ENCODE measurements around the gene IGFBP4. TPM values are rescaled to one million over a fixed set of nuclear protein-coding genes. Genes with fewer than 3 reads are reported as not detected.
"Not testable (repeated sequence)": the region's sequence is repeated elsewhere in the genome, so short reads cannot be mapped to it uniquely, and the experiment has no call there.

The IGFBP4 gene
- 5.1 TPM for polyA plus RNA-seq (2012; ENCODE audit: low read depth, missing spikeins)

- DNase-seq (ENCODE audit: insufficient read length, low spot score): peak; percentile 67
- FAIRE-seq: peak; percentile 56
- TF ChIP-seq PAX5 (IDR thresholded peaks at IDR 0.05; ENCODE audit: insufficient read depth, low read length, severe bottlenecking) (no peak), POU2F2 (IDR thresholded peaks at IDR 0.05; ENCODE audit: low read depth, low read length) (no peak), TAF1 (IDR thresholded peaks at IDR 0.05; ENCODE audit: low read depth, low read length) (no peak), SPI1 (IDR thresholded peaks at IDR 0.05; ENCODE audit: low read depth, low read length) (no peak), POLR2A (IDR thresholded peaks at IDR 0.05; ENCODE audit: low read depth, low read length) (no peak), POLR2AphosphoS5 (IDR thresholded peaks at IDR 0.05; ENCODE audit: low read depth, low read length) (no peak)
Measured at GRCh38 chr17:40443196-40443987, at the start of gene IGFBP4. Gene IGFBP4, plus strand, starts transcription at chr17:40443450. Its CDS starts 286 bp downstream, at chr17:40443736.

DNA sequence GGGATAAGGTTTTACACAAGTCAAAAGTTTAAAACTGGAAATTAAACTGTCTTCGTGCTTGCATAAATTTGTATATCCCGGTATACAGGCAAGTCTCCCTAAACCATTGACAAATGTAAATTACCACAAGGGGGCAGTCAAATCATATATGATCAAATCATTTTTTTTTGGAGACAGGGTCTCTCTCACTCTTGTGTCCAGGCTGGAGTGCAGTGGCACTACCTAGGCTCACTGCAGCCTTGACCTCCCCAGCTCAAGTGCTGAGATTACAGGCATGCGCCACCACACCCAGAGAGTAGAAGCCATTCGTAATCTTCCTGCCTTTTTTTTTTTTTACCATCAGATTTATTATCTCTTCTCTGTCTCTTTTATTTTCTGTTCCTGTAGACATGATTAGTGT is 44.1 kb upstream of the IGFBP4 start:
- no peak for DNase-seq (ENCODE audit: insufficient read length, low spot score)
- FAIRE-seq: peak; percentile 41
- TF ChIP-seq PAX5 (IDR thresholded peaks at IDR 0.05; ENCODE audit: insufficient read depth, low read length, severe bottlenecking) (no peak), POLR2A (IDR thresholded peaks at IDR 0.05; ENCODE audit: low read depth, low read length) (no peak), TAF1 (IDR thresholded peaks at IDR 0.05; ENCODE audit: low read depth, low read length) (no peak), POU2F2 (IDR thresholded peaks at IDR 0.05; ENCODE audit: low read depth, low read length) (no peak), SPI1 (IDR thresholded peaks at IDR 0.05; ENCODE audit: low read depth, low read length) (no peak)

- no peak for TF ChIP-seq POLR2A (IDR thresholded peaks at IDR 0.05; ENCODE audit: low read depth, low read length)
- no peak for TF ChIP-seq POU2F2 (IDR thresholded peaks at IDR 0.05; ENCODE audit: low read depth, low read length)
- FAIRE-seq (no peak), DNase-seq (ENCODE audit: insufficient read length, low spot score) (no peak)
Measured at GRCh38 chr17:40402668-40403067, 40.6 kb upstream of the IGFBP4 start.

DNA sequence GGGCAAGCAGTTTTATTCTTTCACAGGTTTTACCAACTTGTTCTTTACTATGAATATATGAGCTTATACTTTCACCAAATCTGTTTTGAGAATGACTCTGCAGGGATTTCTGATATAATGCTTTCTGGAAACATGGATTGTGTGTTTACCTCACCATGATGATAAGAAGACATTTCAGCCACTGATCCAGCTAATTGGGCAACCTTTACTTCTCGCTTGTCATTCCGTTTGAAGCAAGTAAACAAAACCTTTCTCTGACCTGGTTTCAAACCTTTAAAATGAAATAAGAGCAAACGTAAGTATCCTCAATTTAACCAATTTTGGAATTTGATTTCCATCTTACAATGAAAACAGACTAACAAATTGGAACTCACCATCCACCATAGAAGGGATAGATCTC is 39.2 kb upstream of the IGFBP4 start:
- DNase-seq (ENCODE audit: insufficient read length, low spot score): no peak
- no peak for FAIRE-seq
- TF ChIP-seq TAF1 (IDR thresholded peaks at IDR 0.05; ENCODE audit: low read depth, low read length): no peak

DNA sequence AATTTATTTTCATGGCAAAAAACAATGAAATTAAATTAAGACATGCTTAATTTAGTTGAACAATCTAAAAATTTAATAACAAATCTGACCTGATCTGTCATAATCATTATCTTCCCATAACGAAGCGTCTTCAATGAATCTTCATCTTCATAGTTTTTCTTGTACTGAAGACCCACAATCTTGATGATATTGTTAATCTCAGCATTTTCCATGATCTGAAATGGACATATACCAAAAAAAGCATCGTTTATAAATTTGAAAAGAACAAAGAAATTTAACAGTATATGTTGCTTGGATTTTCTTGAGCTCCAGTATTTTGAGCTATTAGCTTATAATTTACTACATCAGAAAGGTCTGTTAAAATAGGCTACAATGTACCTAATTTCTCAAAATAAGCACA is 35.8 kb upstream of the IGFBP4 start:
- FAIRE-seq (no peak), DNase-seq (ENCODE audit: insufficient read length, low spot score) (no peak)
- no peak for TF ChIP-seq PAX5 (IDR thresholded peaks at IDR 0.05; ENCODE audit: insufficient read depth, low read length, severe bottlenecking)
- TF ChIP-seq TAF1 (IDR thresholded peaks at IDR 0.05; ENCODE audit: low read depth, low read length): no peak
- TF ChIP-seq POLR2A (IDR thresholded peaks at IDR 0.05; ENCODE audit: low read depth, low read length): no peak
- TF ChIP-seq SPI1 (IDR thresholded peaks at IDR 0.05; ENCODE audit: low read depth, low read length): no peak
- no peak for TF ChIP-seq POLR2AphosphoS5 (IDR thresholded peaks at IDR 0.05; ENCODE audit: low read depth, low read length)
- no peak for TF ChIP-seq POU2F2 (IDR thresholded peaks at IDR 0.05; ENCODE audit: low read depth, low read length)

DNA sequence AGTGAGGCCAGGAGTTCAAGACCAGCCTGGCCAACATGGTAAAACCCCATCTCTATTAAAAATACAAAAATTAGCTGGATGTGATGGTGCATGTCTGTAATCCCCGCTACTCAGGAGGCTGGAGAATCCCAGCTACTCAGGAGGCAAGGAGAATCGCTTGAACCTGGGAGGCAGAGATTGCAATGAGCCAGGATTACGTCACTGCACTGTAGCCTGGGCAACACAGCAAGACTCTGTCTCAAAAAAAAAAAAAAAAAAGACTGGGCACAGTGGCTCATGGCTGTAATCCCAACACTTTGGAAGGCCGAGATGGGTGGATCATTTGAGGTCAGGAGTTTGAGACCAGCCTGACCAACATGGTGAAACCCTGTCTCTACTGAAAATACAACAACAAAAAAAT is 33.7 kb upstream of the IGFBP4 start:
- not testable (repeated sequence) for DNase-seq (ENCODE audit: insufficient read length, low spot score); FAIRE-seq

- FAIRE-seq (no peak), DNase-seq (ENCODE audit: insufficient read length, low spot score) (no peak)
- no peak for TF ChIP-seq PAX5 (IDR thresholded peaks at IDR 0.05; ENCODE audit: insufficient read depth, low read length, severe bottlenecking)
- TF ChIP-seq TAF1 (IDR thresholded peaks at IDR 0.05; ENCODE audit: low read depth, low read length): no peak
- TF ChIP-seq POLR2AphosphoS5 (IDR thresholded peaks at IDR 0.05; ENCODE audit: low read depth, low read length): no peak
- no peak for TF ChIP-seq POU2F2 (IDR thresholded peaks at IDR 0.05; ENCODE audit: low read depth, low read length)
- TF ChIP-seq SPI1 (IDR thresholded peaks at IDR 0.05; ENCODE audit: low read depth, low read length): no peak
- no peak for TF ChIP-seq POLR2A (IDR thresholded peaks at IDR 0.05; ENCODE audit: low read depth, low read length)
Measured at GRCh38 chr17:40410082-40410481, 33.2 kb upstream of the IGFBP4 start.

GRCh38 chr17:40411821-40412220 is 31.4 kb upstream of the IGFBP4 start:
- TF ChIP-seq TAF1 (IDR thresholded peaks at IDR 0.05; ENCODE audit: low read depth, low read length): no peak
- no peak for TF ChIP-seq POLR2AphosphoS5 (IDR thresholded peaks at IDR 0.05; ENCODE audit: low read depth, low read length)
- no peak for TF ChIP-seq SPI1 (IDR thresholded peaks at IDR 0.05; ENCODE audit: low read depth, low read length)
- TF ChIP-seq PAX5 (IDR thresholded peaks at IDR 0.05; ENCODE audit: insufficient read depth, low read length, severe bottlenecking): no peak
- TF ChIP-seq POLR2A (IDR thresholded peaks at IDR 0.05; ENCODE audit: low read depth, low read length): no peak
- TF ChIP-seq POU2F2 (IDR thresholded peaks at IDR 0.05; ENCODE audit: low read depth, low read length): no peak
- no peak for DNase-seq (ENCODE audit: insufficient read length, low spot score)
- FAIRE-seq: no peak

DNA sequence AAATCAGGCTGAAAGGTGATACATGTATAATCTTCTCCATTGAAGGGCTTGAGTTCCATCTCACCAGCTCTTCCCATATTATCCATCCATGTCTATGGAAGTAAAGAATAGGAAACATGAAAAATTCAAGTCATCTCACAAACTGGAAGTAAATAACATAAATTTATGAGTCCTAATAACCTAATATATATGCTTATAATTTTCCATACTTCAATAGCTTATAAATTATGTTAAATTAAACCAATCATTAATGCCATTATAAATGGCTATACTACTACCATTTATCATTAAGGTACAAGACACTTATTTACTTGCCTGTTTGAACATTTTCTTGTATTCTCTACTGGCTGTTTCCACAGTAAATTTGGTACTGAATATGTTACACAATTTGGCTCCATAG is 30.4 kb upstream of the IGFBP4 start:
- no peak for TF ChIP-seq POLR2AphosphoS5 (IDR thresholded peaks at IDR 0.05; ENCODE audit: low read depth, low read length)
- no peak for TF ChIP-seq TAF1 (IDR thresholded peaks at IDR 0.05; ENCODE audit: low read depth, low read length)
- TF ChIP-seq POLR2A (IDR thresholded peaks at IDR 0.05; ENCODE audit: low read depth, low read length): no peak

DNA sequence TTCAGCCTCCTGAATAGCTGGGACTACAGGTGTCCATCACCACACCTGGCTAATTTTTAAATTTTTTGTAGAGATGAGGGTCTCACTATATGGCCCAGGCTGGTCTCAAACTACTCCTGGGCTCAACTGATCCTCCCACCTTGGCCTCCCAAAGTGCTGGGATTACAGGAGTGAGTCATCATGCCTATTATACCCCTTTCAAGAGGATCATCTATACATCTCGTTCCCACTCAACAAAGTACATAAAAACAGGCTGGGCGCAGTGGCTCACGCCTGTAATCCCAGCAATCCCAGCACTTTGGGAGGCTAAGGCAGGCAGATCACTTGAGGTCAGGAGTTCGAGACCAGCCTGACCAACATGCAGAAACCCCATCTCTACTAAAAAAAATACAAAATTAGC is 28.9 kb upstream of the IGFBP4 start:
- DNase-seq (ENCODE audit: insufficient read length, low spot score); FAIRE-seq: not testable (repeated sequence)

More for the DNA sequence above, 30.4 kb upstream of the IGFBP4 start:
- FAIRE-seq: no peak
- no peak for DNase-seq (ENCODE audit: insufficient read length, low spot score)

DNA sequence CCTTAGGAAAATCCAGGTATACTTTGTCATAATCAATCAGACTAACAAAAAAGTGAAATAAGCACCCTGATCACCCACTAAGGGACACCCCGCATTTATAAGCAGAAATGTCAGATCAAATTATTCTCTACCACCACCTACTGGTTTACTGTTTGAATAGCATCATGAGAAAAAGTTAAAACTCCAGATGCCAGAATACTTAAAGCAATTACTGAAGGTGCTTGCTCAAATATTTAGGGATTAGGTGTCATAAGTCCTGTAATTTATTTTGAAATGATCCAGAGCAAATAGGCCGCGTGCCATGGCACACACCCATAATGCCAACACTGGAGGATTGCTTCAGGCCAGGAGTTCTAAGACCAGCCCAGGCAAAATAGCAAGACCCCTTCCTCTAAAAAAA is 27.9 kb upstream of the IGFBP4 start:
- FAIRE-seq (no peak), DNase-seq (ENCODE audit: insufficient read length, low spot score) (no peak)
- no peak for TF ChIP-seq POU2F2 (IDR thresholded peaks at IDR 0.05; ENCODE audit: low read depth, low read length)
- TF ChIP-seq POLR2A (IDR thresholded peaks at IDR 0.05; ENCODE audit: low read depth, low read length): no peak
- TF ChIP-seq PAX5 (IDR thresholded peaks at IDR 0.05; ENCODE audit: insufficient read depth, low read length, severe bottlenecking): no peak
- no peak for TF ChIP-seq POLR2AphosphoS5 (IDR thresholded peaks at IDR 0.05; ENCODE audit: low read depth, low read length)
- no peak for TF ChIP-seq TAF1 (IDR thresholded peaks at IDR 0.05; ENCODE audit: low read depth, low read length)
- no peak for TF ChIP-seq SPI1 (IDR thresholded peaks at IDR 0.05; ENCODE audit: low read depth, low read length)

All from GM12891 (cell line).